Thyroid gland (tissue), 4 donors: ENCODE data around the gene CMPK1.

Source experiments
- CTCF ChIP-seq, 6 experiments: fragments of 200-600 bp in 3 of 6; fragments of 450-650 bp in 3 of 6; sonication (generic) in 3 of 6; IDR thresholded peaks; one replicate each; pipeline ENCODE4 v1.5.1; 2016 to 2019; ENCODE audit warnings: antibody characterized with exemption in 6 of 6, mild to moderate bottlenecking in 2 of 6, inconsistent platforms in 1 of 6, moderate library complexity in 1 of 6
- POLR2A ChIP-seq, 2 donors: fragments of 450-650 bp; IDR thresholded peaks; one replicate each; pipeline ENCODE4 v1.6.1; 2017; ENCODE audit warnings: antibody characterized with exemption in 2 of 2, mild to moderate bottlenecking in 2 of 2, moderate library complexity in 1 of 2

DNA sequence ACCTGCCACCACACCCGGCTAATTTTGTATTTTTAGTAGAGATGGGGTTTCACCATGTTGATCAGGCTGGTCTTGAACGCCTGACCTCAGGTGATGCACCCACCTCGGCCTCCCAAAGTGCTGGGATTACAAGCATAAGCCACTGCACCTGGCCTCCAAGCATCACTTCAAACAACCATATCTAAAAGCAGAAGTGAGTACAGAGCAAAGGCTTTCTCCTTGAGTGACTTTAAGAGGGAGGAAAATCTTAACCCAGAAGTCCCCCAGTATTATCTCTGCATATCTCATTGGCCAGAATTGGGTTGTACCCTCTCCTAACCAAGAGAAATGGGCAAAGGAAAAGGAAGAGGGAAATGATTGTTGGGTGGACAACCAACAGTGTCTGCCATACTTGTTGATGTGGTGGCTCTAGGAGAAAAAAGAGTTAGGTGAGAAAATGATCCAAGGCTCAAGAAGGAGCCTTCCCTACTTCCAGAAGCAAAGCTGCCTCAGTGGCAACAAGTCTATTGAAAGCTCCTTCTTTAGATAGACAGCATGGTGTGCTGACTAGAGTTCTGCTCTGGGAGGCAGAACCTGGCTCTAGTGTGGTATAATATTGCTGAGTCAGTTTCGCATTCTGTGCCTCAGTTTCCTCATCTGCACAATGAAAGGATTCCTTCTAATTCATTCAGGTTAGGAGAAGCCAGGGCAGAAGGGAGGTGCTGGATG, 65.7 kb downstream of the CMPK1 start:
- TF ChIP-seq CTCF (IDR thresholded peaks at IDR 0.05) (no peak), POLR2A (IDR thresholded peaks at IDR 0.05) (no peak)
